ENCODE data around the gene RGS7. TPM values are rescaled to one million over a fixed set of nuclear protein-coding genes. Genes with fewer than 3 reads are reported as not detected.

Gene RGS7
- total RNA-seq, 1 experiment from 2014 or later = 1.5 TPM

DNA sequence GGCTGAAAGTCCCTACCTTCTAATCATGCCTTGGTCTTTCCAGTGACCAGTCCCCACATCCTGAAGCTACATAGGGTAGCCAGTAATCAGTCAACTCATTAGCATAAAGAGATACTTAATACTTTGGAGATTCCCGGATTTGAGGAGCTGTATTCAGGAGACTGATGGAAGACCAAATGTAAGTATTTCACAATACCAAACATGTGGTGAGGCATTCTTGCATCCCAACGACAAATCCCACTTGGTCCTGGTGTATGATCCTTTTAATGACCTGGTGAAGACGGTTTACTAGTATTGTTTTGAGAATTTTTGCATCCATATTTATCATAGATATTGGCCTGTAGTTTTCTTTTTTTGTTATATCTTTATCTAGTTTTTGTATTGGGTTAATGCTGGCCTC, 40.6 kb downstream of the RGS7 start:
- Mint-ChIP-seq H3K27ac (no peak overlapping the region), H3K27me3 (ENCODE audit: low read depth) (no peaks in the 10 kb centered on the region), H3K4me3 (no peak overlapping the region), H3K9me3 (no peaks in the 10 kb centered on the region), H3K4me1 (peaks cover 1 to 3% of the 10 kb centered on the region in 2 experiments), H3K36me3 (ENCODE audit: insufficient read depth in 1 of 3, low read depth in 3 of 3) (no peaks in the 10 kb centered on the region)
- H3K79me2 ChIP-seq (ENCODE audit: insufficient read depth, low read length) = no peaks in the 10 kb centered on the region
- H3K27me3 ChIP-seq (ENCODE audit: insufficient read depth, low read length) = no peaks in the 10 kb centered on the region
- no peaks in the 10 kb centered on the region for H3K23me2 ChIP-seq (ENCODE audit: insufficient read length, low read depth, low read length, poor library complexity, severe bottlenecking)
- H3T11ph ChIP-seq (ENCODE audit: low read length) = no peak overlapping the region
- H3K9me3 ChIP-seq (ENCODE audit: control insufficient read depth, low read depth, low read length) = no peaks in the 10 kb centered on the region
- H2BK12ac ChIP-seq (ENCODE audit: insufficient read length, low read depth, low read length) = no peak overlapping the region
- no peaks in the 10 kb centered on the region for H3K79me1 ChIP-seq (ENCODE audit: insufficient read depth, low read depth, low read length, poor library complexity, severe bottlenecking)
- no peak overlapping the region for H3K14ac ChIP-seq (ENCODE audit: insufficient read depth, low read length)
- no peak overlapping the region for H2AK5ac ChIP-seq (ENCODE audit: insufficient read length, low read length)
- TF ChIP-seq, protein P1, sequence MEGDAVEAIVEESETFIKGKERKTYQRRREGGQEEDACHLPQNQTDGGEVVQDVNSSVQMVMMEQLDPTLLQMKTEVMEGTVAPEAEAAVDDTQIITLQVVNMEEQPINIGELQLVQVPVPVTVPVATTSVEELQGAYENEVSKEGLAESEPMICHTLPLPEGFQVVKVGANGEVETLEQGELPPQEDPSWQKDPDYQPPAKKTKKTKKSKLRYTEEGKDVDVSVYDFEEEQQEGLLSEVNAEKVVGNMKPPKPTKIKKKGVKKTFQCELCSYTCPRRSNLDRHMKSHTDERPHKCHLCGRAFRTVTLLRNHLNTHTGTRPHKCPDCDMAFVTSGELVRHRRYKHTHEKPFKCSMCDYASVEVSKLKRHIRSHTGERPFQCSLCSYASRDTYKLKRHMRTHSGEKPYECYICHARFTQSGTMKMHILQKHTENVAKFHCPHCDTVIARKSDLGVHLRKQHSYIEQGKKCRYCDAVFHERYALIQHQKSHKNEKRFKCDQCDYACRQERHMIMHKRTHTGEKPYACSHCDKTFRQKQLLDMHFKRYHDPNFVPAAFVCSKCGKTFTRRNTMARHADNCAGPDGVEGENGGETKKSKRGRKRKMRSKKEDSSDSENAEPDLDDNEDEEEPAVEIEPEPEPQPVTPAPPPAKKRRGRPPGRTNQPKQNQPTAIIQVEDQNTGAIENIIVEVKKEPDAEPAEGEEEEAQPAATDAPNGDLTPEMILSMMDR (conservative IDR thresholded peaks at IDR 0.05) = no peak
- H2AFZ ChIP-seq (ENCODE audit: low read length) = no peak overlapping the region
- H2BK15ac ChIP-seq (ENCODE audit: low read depth, low read length) = no peak overlapping the region
- no peak overlapping the region for H4K5ac ChIP-seq (ENCODE audit: insufficient read length, low read depth, low read length)
- H4K8ac ChIP-seq (replicated peaks; ENCODE audit: insufficient read length, low read depth, low read length) = no peak overlapping the region
- H2BK5ac ChIP-seq (ENCODE audit: insufficient read length, low read length) = no peak overlapping the region
- H3K23ac ChIP-seq (ENCODE audit: insufficient read length, low read depth, low read length) = no peak overlapping the region
- H3K9ac ChIP-seq (ENCODE audit: extremely low read depth, insufficient read length, low read length) = no peak overlapping the region
- H3K27ac ChIP-seq (ENCODE audit: insufficient read length, low read depth, low read length) = no peak overlapping the region
- H3K4me2 ChIP-seq (ENCODE audit: insufficient read depth, insufficient read length, low read length) = no peak overlapping the region
- H2BK20ac ChIP-seq (ENCODE audit: low read depth, low read length, poor library complexity, severe bottlenecking) = no peak overlapping the region
- H3K4me1 ChIP-seq (ENCODE audit: insufficient read depth, low read length) = peaks cover under 1% of the 10 kb centered on the region; the same call in 1 of the 2 replicates
- no peak overlapping the region for H2BK120ac ChIP-seq (ENCODE audit: low read depth, low read length, poor library complexity, severe bottlenecking)
- H4K20me1 ChIP-seq (ENCODE audit: control insufficient read depth, insufficient read depth, insufficient read length) = no peaks in the 10 kb centered on the region
- no peak overlapping the region for H3K4ac ChIP-seq (ENCODE audit: low read depth, low read length)
- DNase-seq = no peak
- H3K18ac ChIP-seq (ENCODE audit: insufficient read length, low read depth, low read length) = no peak overlapping the region
- no CpG with 5 or more reads among the region's 3 CpGs for WGBS (ENCODE audit: extremely low coverage, insufficient read length, low lambda C conversion rate)
- H4K91ac ChIP-seq (ENCODE audit: insufficient read length, low read depth, low read length) = no peak overlapping the region
- no peak overlapping the region for H3K56ac ChIP-seq (ENCODE audit: insufficient read length, low read depth, low read length)
